ENCODE measurements around the gene IL20RA.

Gene IL20RA

DNA sequence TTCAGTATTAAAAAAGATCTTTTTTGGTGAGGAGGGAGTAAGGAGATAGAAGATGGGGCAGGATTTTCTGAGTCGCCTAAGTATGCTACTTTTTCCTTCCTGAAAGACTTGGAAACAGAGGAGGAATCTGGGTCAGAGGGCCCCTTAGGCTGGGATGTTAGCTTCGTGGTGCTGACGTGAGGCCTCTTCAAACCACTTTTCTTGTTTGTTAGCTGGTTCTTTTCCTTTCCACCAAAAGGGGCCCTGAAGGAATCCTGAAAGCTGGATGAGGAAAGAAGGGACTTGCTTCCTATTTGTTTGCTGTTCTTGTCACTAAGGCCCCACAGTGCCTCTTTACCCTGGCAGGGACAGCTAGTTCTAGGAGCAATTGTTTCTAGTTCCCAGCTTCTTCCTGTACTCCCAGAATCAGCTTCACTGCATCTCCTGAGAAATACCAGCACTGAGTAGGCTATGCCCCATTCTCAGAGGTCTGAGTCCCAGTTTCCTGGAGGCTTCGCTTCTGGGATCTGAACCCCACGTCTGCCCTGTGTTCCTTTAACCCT, 2.2 kb upstream of the IL20RA start:
- Histone ChIP-seq H3K27ac (ENCODE audit: low read depth, low read length) (no peak overlapping the region), H3K9me3 (ENCODE audit: control insufficient read depth in 5 of 5, low read length in 5 of 5) (no peaks in the 10 kb centered on the region), H3K27me3 (ENCODE audit: control insufficient read depth in 5 of 5, insufficient read depth in 4 of 5, low read length in 5 of 5) (peaks cover 2 to 5% (median 4%) of the 10 kb centered on the region in 5 donors), H3K4me3 (ENCODE audit: low read depth in 1 of 5, low read length in 5 of 5) (no peak overlapping the region), H3K36me3 (ENCODE audit: control insufficient read depth in 5 of 5, insufficient read depth in 5 of 5, low read length in 5 of 5) (no peaks in the 10 kb centered on the region), H3K9ac (ENCODE audit: low read length in 5 of 5) (no peak overlapping the region), H3K4me1 (ENCODE audit: control insufficient read depth in 5 of 5, insufficient read depth in 5 of 5, low read length in 5 of 5) (peaks cover 0 to 13% (median 8%) of the 10 kb centered on the region in 5 donors)

- Histone ChIP-seq H3K36me3 (ENCODE audit: control insufficient read depth in 5 of 5, insufficient read depth in 5 of 5, low read length in 5 of 5) (no peaks in the 10 kb centered on the region), H3K27me3 (ENCODE audit: control insufficient read depth in 5 of 5, insufficient read depth in 4 of 5, low read length in 5 of 5) (peaks cover 2 to 6% (median 3%) of the 10 kb centered on the region in 5 donors), H3K9me3 (ENCODE audit: control insufficient read depth in 5 of 5, low read length in 5 of 5) (peaks cover 0 to 3% (median 0%) of the 10 kb centered on the region in 5 donors), H3K9ac (ENCODE audit: low read length in 5 of 5) (no peak overlapping the region), H3K27ac (ENCODE audit: low read depth, low read length) (no peak overlapping the region), H3K4me1 (ENCODE audit: control insufficient read depth in 5 of 5, insufficient read depth in 5 of 5, low read length in 5 of 5) (peaks cover 0 to 13% (median 8%) of the 10 kb centered on the region in 5 donors), H3K4me3 (ENCODE audit: low read depth in 1 of 5, low read length in 5 of 5) (peak overlapping the region in 2 of 5 donors; percentile 79 to 80)
Observed at GRCh38 chr6:137045222-137045789, 541 bp upstream of the IL20RA start.

DNA sequence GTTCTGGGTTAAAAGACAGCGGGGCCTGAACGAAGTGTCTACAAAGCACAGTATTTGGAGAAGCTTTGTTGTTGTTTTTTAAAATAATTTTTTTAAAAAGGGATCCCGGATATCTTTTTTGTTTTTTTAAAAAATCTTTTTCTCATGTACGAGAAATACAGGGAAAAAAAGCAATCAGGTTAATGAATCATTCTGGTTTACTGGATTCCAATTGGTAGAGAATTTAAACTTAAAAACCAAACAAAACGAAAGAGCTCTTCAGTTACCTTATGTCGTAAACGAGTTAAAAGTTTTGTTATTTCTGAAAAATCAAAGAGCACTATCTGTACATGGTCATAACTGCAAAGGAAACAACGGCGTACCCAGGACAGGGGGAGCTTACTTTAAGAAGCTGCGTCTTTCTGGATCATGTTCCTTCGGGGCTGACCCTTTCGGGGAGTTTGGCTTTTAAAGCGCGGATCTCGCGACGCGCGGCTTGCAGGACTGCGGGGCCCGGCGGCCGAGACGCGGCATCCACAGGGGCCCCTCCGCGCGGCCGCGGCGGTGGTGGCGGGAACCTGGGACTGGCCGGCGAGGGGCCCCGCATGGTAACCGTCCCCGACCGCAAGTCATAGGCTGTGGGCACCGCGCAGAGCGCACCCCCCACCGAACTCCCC, 927 bp downstream of the IL20RA start:
- Histone ChIP-seq H3K9me3 (ENCODE audit: control insufficient read depth in 5 of 5, low read length in 5 of 5) (peaks cover 0 to 4% (median 0%) of the 10 kb centered on the region in 5 donors), H3K4me3 (ENCODE audit: low read depth in 1 of 5, low read length in 5 of 5) (peak overlapping the region; percentile 68 to 82 (median 79)), H3K27ac (ENCODE audit: low read depth, low read length) (no peak overlapping the region), H3K27me3 (ENCODE audit: control insufficient read depth in 5 of 5, insufficient read depth in 4 of 5, low read length in 5 of 5) (peaks cover 2 to 6% (median 3%) of the 10 kb centered on the region in 5 donors), H3K9ac (ENCODE audit: low read length in 5 of 5) (peak overlapping the region in 4 of 5 donors; percentile 17 to 74 (median 33)), H3K4me1 (ENCODE audit: control insufficient read depth in 5 of 5, insufficient read depth in 5 of 5, low read length in 5 of 5) (peaks cover 0 to 13% (median 8%) of the 10 kb centered on the region in 5 donors), H3K36me3 (ENCODE audit: control insufficient read depth in 5 of 5, insufficient read depth in 5 of 5, low read length in 5 of 5) (no peaks in the 10 kb centered on the region)

DNA sequence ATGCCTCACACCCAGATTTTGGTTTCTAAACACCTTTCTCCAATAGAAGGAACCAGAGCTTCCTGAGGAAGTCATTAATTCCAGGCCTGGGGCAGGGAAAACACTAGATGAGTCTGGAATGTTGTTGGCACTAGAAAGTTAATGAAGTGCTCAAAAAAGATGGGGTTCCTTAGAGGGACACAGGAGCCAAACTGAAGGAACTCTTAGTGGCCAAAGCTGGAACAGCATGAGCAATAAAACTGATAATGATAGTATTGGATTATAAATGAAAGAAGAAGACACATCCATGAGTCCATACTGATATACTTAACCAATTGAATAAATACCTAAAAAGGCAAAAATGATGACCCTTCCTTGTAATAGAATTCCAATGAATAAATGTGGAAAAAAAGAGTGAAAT, 4.4 kb downstream of the IL20RA start:
- Histone ChIP-seq H3K9ac (ENCODE audit: low read length in 5 of 5) (no peak overlapping the region), H3K36me3 (ENCODE audit: control insufficient read depth in 5 of 5, insufficient read depth in 5 of 5, low read length in 5 of 5) (no peaks in the 10 kb centered on the region), H3K4me3 (ENCODE audit: low read depth in 1 of 5, low read length in 5 of 5) (no peak overlapping the region), H3K27ac (ENCODE audit: low read depth, low read length) (no peak overlapping the region), H3K4me1 (ENCODE audit: control insufficient read depth in 5 of 5, insufficient read depth in 5 of 5, low read length in 5 of 5) (peaks cover 0 to 13% (median 5%) of the 10 kb centered on the region in 5 donors), H3K27me3 (ENCODE audit: control insufficient read depth in 5 of 5, insufficient read depth in 4 of 5, low read length in 5 of 5) (peaks cover 2 to 6% (median 3%) of the 10 kb centered on the region in 5 donors), H3K9me3 (ENCODE audit: control insufficient read depth in 5 of 5, low read length in 5 of 5) (peaks cover 0 to 4% (median 0%) of the 10 kb centered on the region in 5 donors)

GRCh38 chr6:137039010-137039409, 5.8 kb downstream of the IL20RA start:
- Histone ChIP-seq H3K36me3 (ENCODE audit: control insufficient read depth in 5 of 5, insufficient read depth in 5 of 5, low read length in 5 of 5) (no peaks in the 10 kb centered on the region), H3K9ac (ENCODE audit: low read length in 5 of 5) (no peak overlapping the region), H3K27ac (ENCODE audit: low read depth, low read length) (no peak overlapping the region), H3K4me1 (ENCODE audit: control insufficient read depth in 5 of 5, insufficient read depth in 5 of 5, low read length in 5 of 5) (peaks cover 0 to 5% (median 3%) of the 10 kb centered on the region in 5 donors), H3K27me3 (ENCODE audit: control insufficient read depth in 5 of 5, insufficient read depth in 4 of 5, low read length in 5 of 5) (peaks cover 0 to 6% (median 3%) of the 10 kb centered on the region in 5 donors), H3K9me3 (ENCODE audit: control insufficient read depth in 5 of 5, low read length in 5 of 5) (peaks cover 0 to 4% (median 0%) of the 10 kb centered on the region in 5 donors), H3K4me3 (ENCODE audit: low read depth in 1 of 5, low read length in 5 of 5) (no peak overlapping the region)

DNA sequence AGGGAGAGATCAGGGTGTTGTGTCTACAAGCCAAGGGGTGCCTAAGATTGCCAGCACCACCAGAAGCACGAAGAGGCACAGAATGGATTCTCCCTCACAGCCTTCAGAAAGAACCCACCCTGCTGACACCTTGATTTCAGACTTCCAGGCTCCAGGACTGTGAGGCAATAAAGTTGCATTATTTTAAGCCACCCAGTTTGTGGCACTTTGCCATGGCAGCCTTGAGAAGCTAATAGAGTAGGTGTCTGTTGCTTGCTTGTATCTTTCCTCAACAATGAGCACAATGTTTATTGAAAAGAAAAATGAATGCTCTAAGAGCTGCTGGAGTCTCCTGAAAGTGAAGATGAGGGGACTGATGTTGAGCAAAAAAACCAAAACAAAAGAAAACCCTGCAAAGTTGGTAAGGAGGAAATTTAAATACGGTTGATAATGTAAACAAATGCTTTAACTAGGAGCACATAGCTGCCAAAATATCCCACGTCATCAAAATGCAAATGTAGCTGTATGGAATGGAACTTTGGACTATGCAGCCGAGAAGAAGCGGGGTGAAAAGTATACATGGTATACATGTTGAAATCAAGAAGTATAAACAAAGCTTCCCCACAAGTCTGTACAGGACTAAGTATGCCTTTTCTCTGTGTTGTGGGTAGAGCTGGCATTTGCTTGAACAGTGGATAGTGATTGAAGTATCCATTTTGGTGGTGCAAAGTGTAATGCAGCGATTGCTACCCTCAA, 8.0 kb downstream of the IL20RA start:
- H3K27ac ChIP-seq (ENCODE audit: low read depth, low read length): no peak overlapping the region
- H3K4me3 ChIP-seq (ENCODE audit: low read depth in 1 of 5, low read length in 5 of 5): no peak overlapping the region
- H3K9me3 ChIP-seq (ENCODE audit: control insufficient read depth in 5 of 5, low read length in 5 of 5): peaks cover 0 to 4% (median 0%) of the 10 kb centered on the region in 5 donors
- no peaks in the 10 kb centered on the region for H3K36me3 ChIP-seq (ENCODE audit: control insufficient read depth in 5 of 5, insufficient read depth in 5 of 5, low read length in 5 of 5)
- no peaks in the 10 kb centered on the region for H3K4me1 ChIP-seq (ENCODE audit: control insufficient read depth in 5 of 5, insufficient read depth in 5 of 5, low read length in 5 of 5)
- no peak overlapping the region for H3K9ac ChIP-seq (ENCODE audit: low read length in 5 of 5)
- H3K27me3 ChIP-seq (ENCODE audit: control insufficient read depth in 5 of 5, insufficient read depth in 4 of 5, low read length in 5 of 5): peaks cover 0 to 2% (median 0%) of the 10 kb centered on the region in 5 donors

DNA sequence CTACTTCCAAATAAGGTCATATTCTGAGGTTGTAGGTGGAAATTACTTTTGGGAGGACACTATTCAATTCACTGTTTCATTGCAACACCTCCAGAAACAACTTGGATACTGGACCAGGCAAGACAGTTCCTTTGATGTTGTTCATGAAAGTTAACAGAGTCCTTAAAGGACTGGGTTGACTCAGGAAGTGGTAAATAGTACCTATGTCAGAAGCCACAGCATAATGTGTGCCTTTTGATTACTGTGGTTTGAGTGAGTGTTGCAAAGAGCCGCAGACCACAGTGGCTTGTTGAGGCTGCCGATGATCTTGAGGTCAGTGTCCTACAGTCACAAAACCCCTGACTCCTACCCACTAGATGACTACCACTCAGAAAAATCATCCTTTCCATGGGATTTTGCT, 10.9 kb downstream of the IL20RA start:
- no peaks in the 10 kb centered on the region for H3K4me1 ChIP-seq (ENCODE audit: control insufficient read depth in 5 of 5, insufficient read depth in 5 of 5, low read length in 5 of 5)
- no peak overlapping the region for H3K27ac ChIP-seq (ENCODE audit: low read depth, low read length)
- no peaks in the 10 kb centered on the region for H3K9me3 ChIP-seq (ENCODE audit: control insufficient read depth in 5 of 5, low read length in 5 of 5)
- no peak overlapping the region for H3K9ac ChIP-seq (ENCODE audit: low read length in 5 of 5)
- H3K36me3 ChIP-seq (ENCODE audit: control insufficient read depth in 5 of 5, insufficient read depth in 5 of 5, low read length in 5 of 5): no peaks in the 10 kb centered on the region
- peaks cover 0 to 3% (median 0%) of the 10 kb centered on the region in 5 donors for H3K27me3 ChIP-seq (ENCODE audit: control insufficient read depth in 5 of 5, insufficient read depth in 4 of 5, low read length in 5 of 5)
- H3K4me3 ChIP-seq (ENCODE audit: low read depth in 1 of 5, low read length in 5 of 5): no peak overlapping the region

- H3K9me3 ChIP-seq (ENCODE audit: control insufficient read depth in 5 of 5, low read length in 5 of 5): no peaks in the 10 kb centered on the region
- H3K36me3 ChIP-seq (ENCODE audit: control insufficient read depth in 5 of 5, insufficient read depth in 5 of 5, low read length in 5 of 5): no peaks in the 10 kb centered on the region
- peaks cover 0 to 3% (median 0%) of the 10 kb centered on the region in 5 donors for H3K27me3 ChIP-seq (ENCODE audit: control insufficient read depth in 5 of 5, insufficient read depth in 4 of 5, low read length in 5 of 5)
- H3K4me1 ChIP-seq (ENCODE audit: control insufficient read depth in 5 of 5, insufficient read depth in 5 of 5, low read length in 5 of 5): no peaks in the 10 kb centered on the region
- no peak overlapping the region for H3K4me3 ChIP-seq (ENCODE audit: low read depth in 1 of 5, low read length in 5 of 5)
- H3K27ac ChIP-seq (ENCODE audit: low read depth, low read length): no peak overlapping the region
- no peak overlapping the region for H3K9ac ChIP-seq (ENCODE audit: low read length in 5 of 5)
Observed at GRCh38 chr6:137031122-137031521, 13.6 kb downstream of the IL20RA start.

DNA sequence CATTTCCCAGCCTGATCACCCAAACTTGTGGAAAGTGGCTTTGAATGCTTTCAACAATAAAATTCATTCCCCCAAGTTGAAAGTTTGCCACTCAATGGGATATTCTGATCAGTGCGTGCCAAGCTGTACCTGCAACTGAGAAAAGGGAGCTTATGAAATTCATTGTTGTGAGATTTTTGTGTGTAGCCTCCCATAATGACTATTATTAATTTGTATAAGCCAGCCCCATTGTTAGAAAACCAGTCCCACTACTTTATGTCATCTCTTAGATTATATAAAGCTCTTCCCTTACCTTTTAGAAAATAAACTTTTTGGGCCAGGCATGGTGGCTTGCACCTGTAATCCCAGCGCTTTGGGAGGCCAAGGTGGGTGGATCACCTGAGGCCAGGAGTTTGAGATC, 15.9 kb downstream of the IL20RA start:
- Histone ChIP-seq H3K27ac (ENCODE audit: low read depth, low read length) (no peak overlapping the region), H3K9me3 (ENCODE audit: control insufficient read depth in 5 of 5, low read length in 5 of 5) (no peaks in the 10 kb centered on the region), H3K9ac (ENCODE audit: low read length in 5 of 5) (no peak overlapping the region), H3K36me3 (ENCODE audit: control insufficient read depth in 5 of 5, insufficient read depth in 5 of 5, low read length in 5 of 5) (no peaks in the 10 kb centered on the region), H3K4me3 (ENCODE audit: low read depth in 1 of 5, low read length in 5 of 5) (no peak overlapping the region), H3K4me1 (ENCODE audit: control insufficient read depth in 5 of 5, insufficient read depth in 5 of 5, low read length in 5 of 5) (no peaks in the 10 kb centered on the region), H3K27me3 (ENCODE audit: control insufficient read depth in 5 of 5, insufficient read depth in 4 of 5, low read length in 5 of 5) (peaks cover 0 to 3% (median 0%) of the 10 kb centered on the region in 5 donors)
